ENCODE data around the gene DIAPH3. TPM values are rescaled to one million over a fixed set of nuclear protein-coding genes. Genes with fewer than 3 reads are reported as not detected.
A peak's percentile ranks its signal among the peaks of the same experiment; 100 is the strongest.

The DIAPH3 gene
- total RNA-seq, 1 donor: 30.7 TPM

- no peak for TF ChIP-seq CTCF (IDR thresholded peaks at IDR 0.05; ENCODE audit: insufficient read depth, low read depth, low read length)
- no peak for DNase-seq (ENCODE audit: low read depth)
- H3K4me3 ChIP-seq (ENCODE audit: low read depth, low read length): no peak overlapping the region
Measured at GRCh38 chr13:59931621-59932020, 232.1 kb downstream of the DIAPH3 start.

GRCh38 chr13:59924256-59924655, 239.5 kb downstream of the DIAPH3 start:
- TF ChIP-seq CTCF (IDR thresholded peaks at IDR 0.05; ENCODE audit: insufficient read depth, low read depth, low read length): no peak
- no peak overlapping the region for H3K4me3 ChIP-seq (ENCODE audit: low read depth, low read length)
- DNase-seq (ENCODE audit: low read depth): no peak

GRCh38 chr13:59915252-59915651, 248.5 kb downstream of the DIAPH3 start:
- H3K4me3 ChIP-seq (ENCODE audit: low read depth, low read length): no peak overlapping the region
- TF ChIP-seq CTCF (IDR thresholded peaks at IDR 0.05; ENCODE audit: insufficient read depth, low read depth, low read length): no peak
- DNase-seq (ENCODE audit: low read depth): no peak

- DNase-seq (ENCODE audit: low read depth): no peak
- no peak overlapping the region for H3K4me3 ChIP-seq (ENCODE audit: low read depth, low read length)
- no peak for TF ChIP-seq CTCF (IDR thresholded peaks at IDR 0.05; ENCODE audit: insufficient read depth, low read depth, low read length)
Measured at GRCh38 chr13:59914556-59914955, 249.2 kb downstream of the DIAPH3 start.

- TF ChIP-seq CTCF (IDR thresholded peaks at IDR 0.05; ENCODE audit: insufficient read depth, low read depth, low read length): peak; percentile 65
- no peak overlapping the region for H3K4me3 ChIP-seq (ENCODE audit: low read depth, low read length)
- peak; percentile 52 for DNase-seq (ENCODE audit: low read depth)
Measured at GRCh38 chr13:59906413-59907049, 257.2 kb downstream of the DIAPH3 start.

- TF ChIP-seq CTCF (IDR thresholded peaks at IDR 0.05; ENCODE audit: insufficient read depth, low read depth, low read length): no peak
- DNase-seq (ENCODE audit: low read depth): no peak
- H3K4me3 ChIP-seq (ENCODE audit: low read depth, low read length): no peak overlapping the region
Measured at GRCh38 chr13:59901191-59901590, 262.5 kb downstream of the DIAPH3 start.

GRCh38 chr13:59898066-59898465, 265.7 kb downstream of the DIAPH3 start:
- no peak for TF ChIP-seq CTCF (IDR thresholded peaks at IDR 0.05; ENCODE audit: insufficient read depth, low read depth, low read length)
- DNase-seq (ENCODE audit: low read depth): no peak
- H3K4me3 ChIP-seq (ENCODE audit: low read depth, low read length): no peak overlapping the region
